Activated CD4-positive, alpha-beta T cell treated with anti-CD3 and anti-CD28 coated beads, Interleukin-2, amount 50 U/mL, for 4 hours (primary cell): ENCODE measurements around the gene RPEL1.

ENCODE experiments used
- DNase-seq, 2 experiments: peaks; one replicate each; pipeline ENCODE4 v3.0.0-alpha.2; 2020

RPEL1 gene

GRCh38 chr10:103282961-103283360, 37.3 kb downstream of the RPEL1 start:
- no peak for DNase-seq

GRCh38 chr10:103284170-103284569, 38.5 kb downstream of the RPEL1 start:
- DNase-seq, result no peak

- no peak for DNase-seq
These were observed 42.3 kb downstream of the RPEL1 start for GRCh38 chr10:103287992-103288391.

GRCh38 chr10:103291588-103291987, 45.9 kb downstream of the RPEL1 start:
- no peak for DNase-seq

- no peak for DNase-seq
These were observed 49.8 kb downstream of the RPEL1 start for GRCh38 chr10:103295374-103296015.
